Spleen (tissue), 11 donors: Measurements from ENCODE around the gene STAG1. TPM values are rescaled to one million over a fixed set of nuclear protein-coding genes. Genes with fewer than 3 reads are reported as not detected.

Experiments
- DNase-seq: peaks from one replicate; pipeline ENCODE4 v3.0.0-alpha.2; 2020
- H3K27ac ChIP-seq, 8 donors: fragments of 200-600 bp; sonication (generic) in 7 of 8; 1 replicate in 4 of 8; 2 replicates in 4 of 8; pipeline versions ENCODE4 v1.5.0 to v1.8.0; 2016 to 2021; ENCODE audit warnings: inconsistent platforms in 4 of 8, mild to moderate bottlenecking in 4 of 8, moderate library complexity in 1 of 8
- H3K27me3 ChIP-seq, 7 donors: fragments of 200-600 bp; sonication (generic) in 6 of 7; replicated peaks in 1 of 7; 1 replicate in 4 of 7; 2 replicates in 3 of 7; pipeline versions ENCODE4 v1.5.0 to v1.8.0; 2016 to 2021; ENCODE audit warnings: inconsistent platforms in 3 of 7, mild to moderate bottlenecking in 1 of 7
- H3K36me3 ChIP-seq, 6 donors: fragments of 200-600 bp; sonication (generic) in 5 of 6; 1 replicate in 4 of 6; 2 replicates in 2 of 6; pipeline versions ENCODE4 v1.5.0 to v1.8.0; 2016 to 2021; ENCODE audit warnings: inconsistent platforms in 2 of 6
- H3K4me1 ChIP-seq, 6 donors: fragments of 200-600 bp; sonication (generic) in 5 of 6; 1 replicate in 3 of 6; 2 replicates in 3 of 6; pipeline versions ENCODE4 v1.5.0 to v1.8.0; 2016 to 2021; ENCODE audit warnings: inconsistent platforms in 3 of 6
- H3K4me3 ChIP-seq, 8 donors: fragments of 200-600 bp; sonication (generic) in 7 of 8; 1 replicate in 4 of 8; 2 replicates in 4 of 8; pipeline versions ENCODE4 v1.5.0 to v1.8.0; 2016 to 2021; ENCODE audit warnings: inconsistent platforms in 4 of 8, mild to moderate bottlenecking in 4 of 8, moderate library complexity in 2 of 8
- H3K9me3 ChIP-seq, 8 donors: fragments of 200-600 bp; sonication (generic) in 7 of 8; 1 replicate in 4 of 8; 2 replicates in 4 of 8; pipeline versions ENCODE4 v1.5.0 to v1.8.0; 2016 to 2021; ENCODE audit warnings: inconsistent platforms in 4 of 8
- POLR2A ChIP-seq, 3 donors: fragments of 450-650 bp; IDR thresholded peaks; one replicate each; pipeline ENCODE4 v1.5.1; 2017; ENCODE audit warnings: antibody characterized with exemption in 3 of 3, mild to moderate bottlenecking in 1 of 3
- POLR2AphosphoS5 ChIP-seq, 3 donors: sonication (generic); formaldehyde crosslinking; IDR thresholded peaks; one replicate each; pipeline ENCODE4 v1.5.1; 2017; ENCODE audit warnings: antibody characterized with exemption in 3 of 3
- WGBS, 5 donors: extraction: QIAGEN DNeasy Blood & Tissue Kit in 3 of 5; methylation state at CpG; one replicate each; pipeline versions ENCODE4 v1.1.5 to v1.1.7; 2013 to 2018; 5-methylcytosine and 5-hydroxymethylcytosine counted together
- intact Hi-C: fragments of 100-400 bp; cut with DNase I; formaldehyde crosslinking; loops from one replicate; pipeline ENCODE4 v1.15.0; 2023; ENCODE audit warnings: low total_unique reads
- polyA plus RNA-seq, 3 donors: library from polyadenylated mRNA; stranded (reverse); fragments of 200-250 nt; gene quantifications; one replicate each; pipeline ENCODE4 v1.2.1, GENCODE V29; 2013
- total RNA-seq, 7 donors: library from RNA; depleted of rRNA in 3 of 7; stranded (reverse); fragments of >200 nt in 3 of 7; fragmentation: NEBNext Ultra II Directional in 4 of 7; extraction: Animal tissue kit (Norgen Biotek cat#: 25700) in 4 of 7; gene quantifications; one replicate each; pipeline versions ENCODE4 v1.1.0 to v1.2.1, GENCODE V29; 2016 to 2021
- TF ChIP-seq, protein P1 (sequence below), 11 experiments: fragments of 200-600 bp in 7 of 11; fragments of 450-650 bp in 4 of 11; sonication (generic) in 4 of 11; IDR thresholded peaks in 8 of 11; conservative IDR thresholded peaks in 3 of 11; 1 replicate in 7 of 11; 2 replicates in 4 of 11; pipeline versions ENCODE4 v1.4.0 to v1.8.0; 2016 to 2021; ENCODE audit warnings: antibody characterized with exemption in 11 of 11, inconsistent platforms in 4 of 11, mild to moderate bottlenecking in 1 of 11
- donor health status: healthy with polysubstance abuse.
- donor health status: DM: no; HTN: no; CAD: no; lungs with moderate emphysema.
- donor health status: DM: no; HTN: no; CAD: no.
- donor health status: Bipolar disorder and iron deficiency.
- donor health status: healthy.
- donor health status: DM: no; HTN: no; CAD: no.
- donor health status: DM: yes; HTN: yes; CAD: no.

STAG1 gene
- total and polyA plus RNA-seq, 10 donors = 7.2 to 61.6 (median 47.3) TPM

DNA sequence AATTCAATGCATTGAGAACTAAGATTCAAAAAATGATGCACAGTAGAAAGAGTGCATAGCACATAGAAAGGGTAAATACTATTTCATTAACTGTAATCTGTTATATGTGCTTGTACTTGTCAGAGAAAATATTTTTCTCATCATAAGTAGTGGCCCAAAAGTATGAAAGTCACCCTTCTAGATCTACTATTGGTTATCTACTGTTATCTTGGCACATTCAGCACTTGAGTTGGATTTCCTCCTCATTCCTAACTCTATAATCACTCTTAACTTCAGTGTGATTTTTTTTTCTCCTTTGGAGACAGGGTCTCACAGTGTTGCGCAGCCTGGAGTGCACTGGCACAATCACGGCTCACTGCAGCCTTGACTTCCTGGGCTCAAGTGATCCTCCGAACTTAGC lies 307.6 kb downstream of the STAG1 start:
- intact Hi-C loops = no loop called here
- no peak for DNase-seq
- WGBS, 5 donors = 83 to 97% (median 90%) methylated on average over 3 of the region's 3 CpGs

DNA sequence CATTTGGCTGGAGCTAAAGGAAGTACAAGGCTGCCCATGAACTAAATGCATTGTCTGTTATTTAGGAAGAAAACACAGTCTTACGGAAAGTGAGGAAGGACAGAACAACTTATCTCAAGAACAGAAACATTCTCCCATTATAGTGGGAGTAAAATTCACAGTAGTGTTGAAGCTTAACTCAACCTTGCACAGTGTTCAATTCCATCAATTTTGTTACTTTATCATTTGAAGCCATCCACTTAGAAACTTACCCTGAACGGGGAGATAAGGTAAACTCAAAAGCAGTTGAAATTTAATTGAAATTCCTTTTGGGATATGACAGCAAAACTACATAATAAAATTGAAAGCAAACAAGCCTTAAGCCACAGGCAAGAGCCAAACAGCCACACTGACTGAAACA lies 315.1 kb downstream of the STAG1 start:
- no peak overlapping the region for H3K4me3 ChIP-seq
- intact Hi-C loops = no loop called here
- no peak for DNase-seq
- H3K9me3 ChIP-seq = no peaks in the 10 kb centered on the region
- 97 to 100% (median 98%) methylated on average over 2 of the region's 2 CpGs for WGBS, 5 donors
- H3K27me3 ChIP-seq = no peaks in the 10 kb centered on the region
- no peaks in the 10 kb centered on the region for H3K4me1 ChIP-seq
- no peak for TF ChIP-seq POLR2A (IDR thresholded peaks at IDR 0.05)
- no peak for TF ChIP-seq POLR2AphosphoS5 (IDR thresholded peaks at IDR 0.05)
- TF ChIP-seq, protein P1, sequence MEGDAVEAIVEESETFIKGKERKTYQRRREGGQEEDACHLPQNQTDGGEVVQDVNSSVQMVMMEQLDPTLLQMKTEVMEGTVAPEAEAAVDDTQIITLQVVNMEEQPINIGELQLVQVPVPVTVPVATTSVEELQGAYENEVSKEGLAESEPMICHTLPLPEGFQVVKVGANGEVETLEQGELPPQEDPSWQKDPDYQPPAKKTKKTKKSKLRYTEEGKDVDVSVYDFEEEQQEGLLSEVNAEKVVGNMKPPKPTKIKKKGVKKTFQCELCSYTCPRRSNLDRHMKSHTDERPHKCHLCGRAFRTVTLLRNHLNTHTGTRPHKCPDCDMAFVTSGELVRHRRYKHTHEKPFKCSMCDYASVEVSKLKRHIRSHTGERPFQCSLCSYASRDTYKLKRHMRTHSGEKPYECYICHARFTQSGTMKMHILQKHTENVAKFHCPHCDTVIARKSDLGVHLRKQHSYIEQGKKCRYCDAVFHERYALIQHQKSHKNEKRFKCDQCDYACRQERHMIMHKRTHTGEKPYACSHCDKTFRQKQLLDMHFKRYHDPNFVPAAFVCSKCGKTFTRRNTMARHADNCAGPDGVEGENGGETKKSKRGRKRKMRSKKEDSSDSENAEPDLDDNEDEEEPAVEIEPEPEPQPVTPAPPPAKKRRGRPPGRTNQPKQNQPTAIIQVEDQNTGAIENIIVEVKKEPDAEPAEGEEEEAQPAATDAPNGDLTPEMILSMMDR (IDR thresholded peaks at IDR 0.05 in 8 of 11, conservative IDR thresholded peaks at IDR 0.05 in 3 of 11) = no peak
- H3K36me3 ChIP-seq = peaks cover 0 to 43% (median 8%) of the 10 kb centered on the region in 6 donors
- no peak overlapping the region for H3K27ac ChIP-seq

More for the DNA sequence above, 307.6 kb downstream of the STAG1 start:
- TF ChIP-seq, protein P1 (IDR thresholded peaks at IDR 0.05 in 8 of 11, conservative IDR thresholded peaks at IDR 0.05 in 3 of 11) = no peak
- TF ChIP-seq POLR2A (IDR thresholded peaks at IDR 0.05) (no peak), POLR2AphosphoS5 (IDR thresholded peaks at IDR 0.05) (no peak)
- Histone ChIP-seq H3K4me3 (no peak overlapping the region), H3K4me1 (no peaks in the 10 kb centered on the region), H3K27ac (no peak overlapping the region), H3K9me3 (no peaks in the 10 kb centered on the region), H3K36me3 (peaks cover 0 to 78% (median 21%) of the 10 kb centered on the region in 6 donors), H3K27me3 (no peaks in the 10 kb centered on the region)

DNA sequence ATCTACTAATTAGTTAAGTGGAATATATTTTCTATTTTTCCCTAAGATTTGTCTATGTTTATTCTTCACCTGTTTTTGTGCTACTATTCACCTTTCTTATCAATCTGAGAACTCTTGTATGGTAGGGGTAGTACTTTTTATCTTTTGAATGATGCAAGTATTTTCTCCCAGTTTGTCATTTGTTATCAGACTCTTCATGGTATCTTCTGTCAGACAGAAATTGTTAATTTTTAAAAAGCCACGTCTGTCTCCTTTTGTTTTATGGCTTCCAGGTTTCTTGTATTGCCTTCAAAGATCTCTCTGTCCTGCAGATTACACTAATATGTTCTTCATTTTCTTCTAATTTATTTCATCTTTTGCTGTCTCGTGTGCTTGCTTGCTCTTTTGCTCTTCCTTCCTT lies 317.7 kb downstream of the STAG1 start:
- no peak overlapping the region for H3K27ac ChIP-seq
- 81 to 88% (median 85%) methylated on average over 2 of the region's 2 CpGs for WGBS, 5 donors
- H3K9me3 ChIP-seq = no peaks in the 10 kb centered on the region
- no peaks in the 10 kb centered on the region for H3K4me1 ChIP-seq
- intact Hi-C loops = no loop called here
- no peaks in the 10 kb centered on the region for H3K27me3 ChIP-seq
- no peak for TF ChIP-seq POLR2AphosphoS5 (IDR thresholded peaks at IDR 0.05)
- peaks cover 0 to 41% (median 5%) of the 10 kb centered on the region in 6 donors for H3K36me3 ChIP-seq
- DNase-seq = no peak
- H3K4me3 ChIP-seq = no peak overlapping the region

DNA sequence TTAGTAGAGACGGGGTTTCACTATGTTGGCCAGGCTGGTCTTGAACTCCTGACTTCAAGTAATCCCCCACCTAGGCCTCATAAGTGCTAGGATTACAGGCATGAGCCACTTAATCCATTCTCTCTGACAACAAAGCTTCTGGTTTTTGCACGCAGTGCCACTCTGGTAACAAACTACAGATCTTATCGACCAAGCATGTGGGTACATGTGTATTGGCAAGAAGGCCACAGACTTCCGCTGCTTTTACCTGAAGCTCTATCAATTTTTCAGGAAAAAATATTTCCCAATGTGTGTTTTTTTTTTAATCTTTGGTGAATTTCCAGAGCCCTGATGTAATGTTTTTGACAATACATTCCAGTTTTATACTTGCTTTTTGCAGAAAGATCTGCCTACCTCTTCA lies 319.5 kb downstream of the STAG1 start:
- no peak overlapping the region for H3K27ac ChIP-seq
- no peak for DNase-seq
- WGBS, 5 donors = 95 to 100% (median 97%) methylated on average over 4 of the region's 4 CpGs
- no peaks in the 10 kb centered on the region for H3K27me3 ChIP-seq
- no peaks in the 10 kb centered on the region for H3K9me3 ChIP-seq
- TF ChIP-seq, protein P1 (IDR thresholded peaks at IDR 0.05 in 8 of 11, conservative IDR thresholded peaks at IDR 0.05 in 3 of 11) = no peak
- no peak for TF ChIP-seq POLR2A (IDR thresholded peaks at IDR 0.05)
- no peak for TF ChIP-seq POLR2AphosphoS5 (IDR thresholded peaks at IDR 0.05)
- no peak overlapping the region for H3K4me3 ChIP-seq
- intact Hi-C loops = no loop called here
- H3K4me1 ChIP-seq = no peaks in the 10 kb centered on the region
- H3K36me3 ChIP-seq = peaks cover 0 to 51% (median 7%) of the 10 kb centered on the region in 6 donors

DNA sequence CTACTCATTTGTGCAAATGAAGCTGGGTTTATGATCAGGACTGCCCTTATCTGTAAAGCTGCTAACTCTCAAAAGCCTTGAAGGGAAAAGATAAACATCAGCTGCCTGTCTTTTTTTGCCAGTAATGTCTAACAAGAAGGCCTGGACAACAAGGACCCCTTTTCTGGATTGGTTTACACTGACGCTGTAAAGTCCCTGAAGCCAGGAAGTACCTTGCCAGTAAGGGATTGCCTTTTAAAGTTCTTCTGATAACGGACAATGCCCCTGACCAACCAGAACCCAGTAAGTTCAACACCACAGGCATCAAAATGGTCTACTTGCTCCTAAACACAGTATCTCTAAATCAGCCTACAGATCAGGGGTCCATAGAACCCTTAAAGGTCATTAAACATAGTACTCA lies 324.0 kb downstream of the STAG1 start:
- intact Hi-C loops = no loop called here
- Histone ChIP-seq H3K4me3 (no peak overlapping the region), H3K36me3 (peaks cover 0 to 62% (median 7%) of the 10 kb centered on the region in 6 donors), H3K9me3 (no peaks in the 10 kb centered on the region), H3K27ac (no peak overlapping the region), H3K27me3 (no peaks in the 10 kb centered on the region), H3K4me1 (no peaks in the 10 kb centered on the region)
- 51 to 87% (median 83%) methylated on average over 2 of the region's 2 CpGs for WGBS, 5 donors
- TF ChIP-seq POLR2A (IDR thresholded peaks at IDR 0.05) = no peak
- no peak for TF ChIP-seq POLR2AphosphoS5 (IDR thresholded peaks at IDR 0.05)
- TF ChIP-seq, protein P1 (IDR thresholded peaks at IDR 0.05 in 8 of 11, conservative IDR thresholded peaks at IDR 0.05 in 3 of 11) = no peak
- DNase-seq = no peak
